Measurements from ENCODE around the gene DNAAF5.

The DNAAF5 gene

DNA sequence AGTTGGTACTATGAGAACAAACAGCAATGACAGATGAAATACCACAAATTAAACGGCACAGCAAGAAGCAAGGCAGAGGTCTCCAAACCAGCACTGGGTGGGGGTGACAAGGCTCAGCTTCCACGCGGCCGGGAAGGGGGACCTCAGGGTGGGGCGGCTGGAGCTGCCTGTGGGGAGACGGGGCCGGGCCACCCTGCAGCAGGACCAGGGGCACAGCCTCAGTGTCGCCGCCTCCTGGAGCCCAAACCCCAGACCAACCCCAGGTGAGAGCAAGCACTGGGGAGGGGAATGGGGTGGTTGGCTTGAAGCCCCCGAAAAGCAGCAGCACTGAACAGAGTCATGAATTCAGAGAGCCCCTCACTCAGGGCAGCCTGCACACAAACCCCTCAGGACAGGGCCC, 49.9 kb downstream of the DNAAF5 start:
- H3K4me3 ChIP-seq (ENCODE audit: low read length): no peak overlapping the region
- DNase-seq (ENCODE audit: low read depth, low spot score): no peak

DNA sequence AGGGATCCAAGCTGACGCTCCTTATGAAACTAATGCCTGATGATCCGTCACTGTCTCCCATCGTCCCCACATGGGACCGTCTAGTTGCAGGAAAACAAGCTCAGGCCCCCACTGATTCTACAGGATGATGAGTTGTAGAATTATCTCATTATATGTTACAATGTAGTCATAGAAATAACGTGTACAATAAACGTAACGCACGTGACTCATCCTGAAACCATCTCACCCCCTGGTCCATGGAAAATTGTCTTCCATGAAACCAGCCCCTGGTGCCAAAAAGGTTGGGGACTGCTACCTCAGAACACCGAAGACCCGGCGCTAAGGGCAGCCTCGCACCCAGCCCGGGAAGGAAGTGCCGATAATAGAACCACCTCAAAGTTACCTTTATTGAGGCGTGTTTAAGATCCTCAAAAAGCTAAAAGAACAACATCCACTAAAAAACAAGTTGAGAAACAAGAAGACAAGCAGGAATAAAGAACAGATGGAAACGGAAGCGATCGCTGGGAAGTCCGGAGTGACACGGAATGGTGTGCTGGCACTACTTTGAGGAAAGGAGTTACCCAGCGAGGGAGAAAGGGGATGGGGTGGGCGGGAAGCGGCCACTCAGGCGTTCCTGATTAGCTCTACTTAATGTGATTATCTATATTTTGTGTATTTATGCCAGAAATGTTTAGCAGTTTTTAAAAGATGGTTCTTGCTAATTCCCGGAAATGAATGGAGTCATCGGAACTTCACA, 50.7 kb downstream of the DNAAF5 start:
- H3K4me3 ChIP-seq (ENCODE audit: low read length): no peak overlapping the region
- no peak for DNase-seq (ENCODE audit: low read depth, low spot score)

DNA sequence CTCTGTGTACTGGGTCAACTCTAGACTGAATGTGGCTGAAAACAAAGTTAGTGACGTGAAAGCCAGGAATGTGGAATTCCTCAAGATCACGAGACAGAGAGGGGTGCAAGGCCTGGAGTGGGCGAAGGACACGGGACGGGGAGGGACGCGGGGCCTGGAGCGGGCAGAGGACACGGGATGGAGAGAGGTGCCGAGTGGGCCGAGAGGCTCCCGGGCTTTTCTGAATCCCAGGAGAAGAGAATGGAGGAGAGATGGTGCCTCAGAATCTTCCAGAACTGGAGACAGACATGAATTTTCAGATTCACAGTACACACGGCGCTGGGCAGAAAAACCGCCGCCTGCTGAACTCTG, 51.2 kb downstream of the DNAAF5 start:
- H3K4me3 ChIP-seq (ENCODE audit: low read length): no peak overlapping the region
- DNase-seq (ENCODE audit: low read depth, low spot score): no peak

DNA sequence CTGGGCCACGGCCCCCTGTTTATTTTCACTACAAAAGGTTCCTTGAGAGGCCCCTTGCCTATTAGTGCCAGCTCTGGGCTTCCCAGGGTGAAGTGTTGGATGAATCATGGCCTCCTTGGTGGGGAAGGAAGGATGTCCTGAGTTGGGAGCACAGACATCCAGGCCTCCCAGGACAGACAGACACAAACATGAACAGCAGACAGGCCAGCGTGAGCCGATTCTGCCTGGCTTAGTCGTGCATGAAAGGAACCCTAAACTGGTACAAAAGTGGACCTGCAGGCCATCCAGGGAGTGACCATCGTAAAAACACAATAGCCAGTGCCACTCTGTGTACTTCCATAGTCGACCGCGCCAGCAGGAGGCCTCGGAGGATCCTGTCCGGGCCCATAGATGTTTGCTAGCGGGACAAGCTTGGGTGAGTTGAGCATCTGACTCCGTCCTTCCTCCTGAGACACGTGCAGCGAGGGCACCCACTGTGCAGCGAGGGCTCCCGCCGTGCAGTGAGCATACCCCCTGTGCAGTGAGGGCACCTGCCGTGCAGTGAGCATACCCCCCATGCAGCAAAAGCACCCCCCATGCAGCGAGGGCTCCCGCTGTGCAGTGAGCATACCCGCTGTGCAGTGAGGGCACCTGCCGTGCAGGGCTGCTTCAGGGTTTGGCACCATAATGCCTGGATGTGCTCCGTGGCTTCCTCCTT, 51.9 kb downstream of the DNAAF5 start:
- DNase-seq (ENCODE audit: low read depth, low spot score): no peak
- H3K4me3 ChIP-seq (ENCODE audit: low read length): no peak overlapping the region

DNA sequence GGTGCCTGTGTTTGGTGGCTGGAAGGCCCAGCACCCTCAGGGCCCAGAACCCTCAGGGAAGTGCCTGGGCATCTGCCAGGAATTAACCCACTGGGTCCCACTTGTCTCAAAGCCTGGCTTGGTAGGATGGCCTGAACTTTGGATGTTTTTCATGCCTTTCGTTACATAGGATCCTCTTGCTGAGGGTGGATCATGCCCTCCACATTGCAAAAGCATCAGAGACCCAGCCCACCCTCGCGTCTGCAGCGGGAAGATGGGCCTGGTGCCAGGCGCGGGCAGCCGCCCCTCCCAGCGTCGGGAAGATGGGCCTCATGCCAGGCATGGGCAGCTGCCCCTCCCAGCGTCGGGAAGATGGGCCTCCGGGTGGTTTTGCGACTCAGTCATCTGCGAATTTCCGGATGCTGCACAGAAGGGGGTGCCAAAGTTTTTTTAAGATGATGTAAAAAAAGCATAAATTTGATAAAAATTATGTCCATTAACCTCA, 52.5 kb downstream of the DNAAF5 start:
- no peak for DNase-seq (ENCODE audit: low read depth, low spot score)
- no peak overlapping the region for H3K4me3 ChIP-seq (ENCODE audit: low read length)

DNA sequence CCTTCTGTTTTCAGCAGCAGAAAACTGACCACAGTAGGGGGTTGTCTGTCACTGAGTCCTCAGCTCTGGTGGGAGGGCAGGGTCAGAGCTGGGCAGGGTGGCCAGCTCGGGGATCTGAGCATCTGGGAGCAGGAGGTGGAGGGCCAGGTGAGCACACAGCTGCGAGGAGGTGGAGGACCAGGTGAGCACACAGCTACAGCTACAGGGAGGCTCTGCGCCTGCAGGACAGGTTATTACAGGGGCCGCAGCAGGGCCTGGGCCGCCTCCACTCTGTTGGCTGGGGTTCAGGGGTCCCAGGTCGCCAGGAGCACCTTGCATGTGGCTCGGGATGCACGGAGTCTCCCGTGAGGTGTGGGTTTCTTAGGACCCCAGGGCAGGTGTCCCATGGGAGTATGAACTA, 53.0 kb downstream of the DNAAF5 start:
- no peak overlapping the region for H3K4me3 ChIP-seq (ENCODE audit: low read length)
- no peak for DNase-seq (ENCODE audit: low read depth, low spot score)

DNA sequence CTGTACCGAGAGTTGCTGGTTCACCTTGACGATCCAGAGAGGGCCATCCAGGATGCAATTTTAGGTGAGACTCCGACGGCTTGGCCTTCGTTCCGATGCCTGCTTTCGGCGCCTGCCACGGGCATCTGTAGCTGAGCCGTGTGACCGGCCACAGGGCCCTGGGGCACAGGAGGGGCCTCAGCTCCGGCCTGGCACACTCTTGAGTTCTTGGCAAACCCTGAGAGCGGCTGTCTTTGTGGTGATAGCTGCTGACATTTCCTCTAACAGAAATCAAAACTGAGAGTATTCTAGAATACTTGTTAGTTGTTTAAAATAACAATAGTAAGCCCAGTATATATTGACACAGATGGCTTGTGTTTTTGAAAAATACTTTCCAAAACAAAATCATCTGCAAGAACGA, 53.6 kb downstream of the DNAAF5 start:
- DNase-seq (ENCODE audit: low read depth, low spot score): no peak
- H3K4me3 ChIP-seq (ENCODE audit: low read length): no peak overlapping the region

DNA sequence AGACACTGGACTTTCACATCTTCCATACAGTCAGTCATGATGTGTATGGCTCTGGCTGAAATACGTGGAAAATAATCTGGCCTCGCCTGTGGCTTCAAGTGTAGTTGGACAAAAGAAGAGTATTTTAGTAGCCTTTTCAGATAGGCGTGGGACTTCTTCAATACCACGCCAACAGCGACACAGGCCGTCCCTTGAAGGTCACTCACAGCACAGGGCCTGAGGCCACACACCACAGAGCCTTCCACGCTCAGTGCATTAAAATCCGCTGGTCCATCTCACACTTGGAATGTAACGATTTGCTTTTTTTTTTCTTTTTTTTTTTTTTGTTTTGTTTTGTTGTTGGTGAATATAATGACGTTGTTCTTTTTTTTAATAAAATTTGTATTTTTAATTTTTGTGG, 54.0 kb downstream of the DNAAF5 start:
- no peak for DNase-seq (ENCODE audit: low read depth, low spot score)
- H3K4me3 ChIP-seq (ENCODE audit: low read length): no peak overlapping the region

DNA sequence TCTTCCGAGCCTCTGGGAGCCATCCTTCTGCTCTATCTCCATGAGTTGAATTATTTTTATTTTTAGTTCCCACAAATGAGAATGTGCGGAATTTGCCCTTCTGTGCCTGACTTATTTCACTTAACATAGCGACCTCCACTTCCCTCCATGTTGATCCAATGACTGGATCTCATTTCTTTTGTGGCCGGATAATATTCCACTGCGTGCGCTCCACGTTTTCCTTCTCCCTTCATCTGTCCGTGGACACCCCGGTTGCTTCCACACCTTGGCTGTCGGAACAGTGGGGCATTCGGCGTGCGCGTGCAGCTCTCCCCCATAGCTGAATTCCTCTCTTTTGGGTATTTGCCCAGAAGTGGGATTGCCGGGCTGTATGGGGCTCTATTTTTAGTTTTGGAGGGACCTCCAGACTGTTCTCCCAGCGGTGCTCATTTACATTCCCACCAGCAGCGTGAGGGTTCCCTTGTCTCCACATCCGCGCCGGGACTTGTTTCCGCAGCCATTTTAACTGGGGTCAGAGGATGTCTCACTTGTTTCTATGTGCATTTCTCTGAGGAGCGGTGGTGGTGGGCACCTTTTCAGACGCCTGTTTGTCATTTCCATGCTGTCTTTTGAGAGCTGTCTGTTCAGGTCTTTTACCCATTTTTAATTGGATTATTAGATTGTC, 54.8 kb downstream of the DNAAF5 start:
- no peak overlapping the region for H3K4me3 ChIP-seq (ENCODE audit: low read length)
- DNase-seq (ENCODE audit: low read depth, low spot score): no peak

DNA sequence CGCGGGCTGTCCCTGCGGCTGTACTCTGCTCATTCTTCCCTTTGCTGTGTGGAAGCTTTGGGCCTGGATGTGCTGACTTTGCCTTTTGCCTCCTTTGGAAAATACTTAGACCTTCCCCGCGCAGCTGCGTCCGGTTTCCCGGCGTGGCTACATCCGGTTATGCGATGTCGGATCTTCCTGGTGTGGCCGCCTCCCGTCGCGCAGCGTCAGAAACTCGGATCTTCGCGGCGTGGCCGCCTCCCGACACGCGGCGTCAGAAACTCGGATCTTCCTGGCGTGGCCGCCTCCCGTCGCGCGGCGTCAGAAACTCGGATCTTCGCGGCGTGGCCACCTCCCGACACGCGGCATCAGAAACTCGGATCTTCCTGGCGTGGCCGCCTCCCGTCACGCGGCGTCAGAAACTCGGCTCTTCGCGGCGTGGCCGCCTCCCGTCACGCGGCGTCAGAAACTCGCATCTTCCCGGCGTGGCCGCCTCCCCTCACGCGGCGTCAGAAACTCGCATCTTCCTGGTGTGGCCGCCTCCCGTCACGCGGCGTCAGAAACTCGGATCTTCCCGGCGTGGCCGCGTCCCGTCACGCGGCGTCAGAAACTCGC, 55.5 kb downstream of the DNAAF5 start:
- no peak overlapping the region for H3K4me3 ChIP-seq (ENCODE audit: low read length)

DNA sequence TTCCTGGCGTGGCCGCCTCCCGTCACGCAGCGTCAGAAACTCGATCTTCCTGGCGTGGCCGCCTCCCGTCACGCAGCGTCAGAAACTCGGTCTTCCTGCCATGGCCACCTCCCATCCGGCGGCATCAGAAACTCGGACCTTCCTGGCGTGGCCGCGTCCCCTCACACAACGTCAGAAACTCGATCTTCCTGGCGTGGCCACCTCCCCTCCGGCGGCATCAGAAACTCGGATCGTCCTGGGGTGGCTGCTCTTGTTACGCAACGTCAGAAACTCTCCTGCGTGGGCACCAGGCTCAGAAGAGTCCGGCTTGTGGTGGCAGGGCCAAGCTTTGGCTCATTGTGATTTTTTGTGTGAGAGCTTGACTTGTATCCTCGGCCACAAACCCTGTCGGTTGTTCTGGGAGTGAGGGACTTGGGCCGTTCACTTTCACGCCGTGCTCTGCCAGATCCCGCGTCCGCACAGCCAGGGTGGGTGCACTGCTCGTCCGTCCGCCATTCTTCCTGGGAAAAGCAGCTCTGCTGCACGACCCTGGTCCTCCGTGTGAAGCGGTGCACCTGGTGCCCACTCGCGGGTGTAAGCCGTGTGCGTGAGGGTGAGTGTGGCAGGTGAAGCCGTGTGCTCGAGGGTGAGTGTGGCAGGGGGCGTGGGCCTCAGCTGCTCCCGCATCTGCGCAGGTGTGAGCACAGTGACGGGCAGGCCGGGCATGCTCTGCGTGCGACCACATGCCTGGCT, 56.4 kb downstream of the DNAAF5 start:
- DNase-seq (ENCODE audit: low read depth, low spot score): no peak
- H3K4me3 ChIP-seq (ENCODE audit: low read length): no peak overlapping the region

More for the DNA sequence above, 55.5 kb downstream of the DNAAF5 start:
- no peak for DNase-seq (ENCODE audit: low read depth, low spot score)

DNA sequence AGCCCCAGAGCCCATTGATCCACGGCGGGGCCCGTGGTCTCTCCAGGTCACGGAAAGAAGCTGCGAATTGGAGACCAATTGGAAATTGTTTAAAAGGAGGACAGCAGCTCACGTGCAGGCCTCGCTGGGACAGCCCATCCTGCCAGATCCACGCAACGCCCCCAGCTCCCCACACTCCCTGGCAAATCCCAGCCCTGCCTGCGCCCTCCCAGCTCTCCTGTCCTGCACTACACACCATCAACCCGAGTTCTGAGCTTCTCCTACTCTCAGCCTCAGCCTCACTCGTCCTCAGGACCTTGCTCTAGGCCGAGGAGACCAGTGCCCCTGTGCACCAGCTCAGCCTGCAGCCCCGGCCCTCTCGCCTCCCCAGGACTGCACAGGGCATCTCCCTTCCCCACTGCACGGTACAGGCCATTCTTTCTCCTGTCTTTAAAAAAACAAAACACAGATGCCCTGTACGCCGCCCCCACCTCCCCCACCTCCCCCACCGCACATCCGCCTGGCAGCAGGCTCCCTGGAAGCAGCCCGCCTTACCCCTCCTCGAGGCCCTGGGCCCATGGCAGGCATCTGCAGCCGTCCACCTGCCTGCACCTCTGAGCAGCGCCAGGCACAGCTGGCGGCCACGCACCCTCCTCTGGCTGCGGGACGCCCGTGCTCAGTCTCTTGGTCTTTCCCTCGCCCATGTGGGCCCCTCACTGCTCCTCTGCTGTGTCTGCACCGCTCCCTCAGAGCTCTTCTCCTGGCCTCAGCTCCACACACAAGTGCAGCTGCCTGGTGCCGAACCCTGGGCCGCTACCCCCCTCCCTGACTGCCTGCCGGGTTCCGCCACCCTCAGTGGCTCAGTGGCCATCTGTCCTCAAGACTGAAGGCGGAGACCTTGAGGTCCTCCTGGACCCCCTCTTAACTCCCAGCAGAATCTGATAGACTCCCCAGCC, 57.3 kb downstream of the DNAAF5 start:
- no peak for DNase-seq (ENCODE audit: low read depth, low spot score)
- no peak overlapping the region for H3K4me3 ChIP-seq (ENCODE audit: low read length)

DNA sequence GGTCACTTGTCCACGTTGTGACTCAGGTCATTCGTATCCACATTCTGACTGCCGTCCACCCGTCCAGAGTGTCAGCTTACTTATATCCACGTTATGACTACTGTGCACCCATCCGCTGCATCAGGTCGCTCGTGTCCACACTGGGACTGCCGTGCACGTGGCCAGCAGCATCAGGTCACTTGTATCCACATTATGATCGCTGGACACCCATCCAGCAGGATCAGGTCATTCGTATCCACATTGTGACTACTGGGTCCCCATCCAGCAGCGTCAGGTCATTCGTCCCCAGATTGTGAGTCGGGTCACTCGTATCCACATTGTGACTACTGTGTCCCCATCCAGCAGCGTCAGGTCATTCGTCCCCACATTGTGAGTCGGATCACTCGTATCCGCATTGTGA, 58.5 kb downstream of the DNAAF5 start:
- no peak for DNase-seq (ENCODE audit: low read depth, low spot score)
- H3K4me3 ChIP-seq (ENCODE audit: low read length): no peak overlapping the region

DNA sequence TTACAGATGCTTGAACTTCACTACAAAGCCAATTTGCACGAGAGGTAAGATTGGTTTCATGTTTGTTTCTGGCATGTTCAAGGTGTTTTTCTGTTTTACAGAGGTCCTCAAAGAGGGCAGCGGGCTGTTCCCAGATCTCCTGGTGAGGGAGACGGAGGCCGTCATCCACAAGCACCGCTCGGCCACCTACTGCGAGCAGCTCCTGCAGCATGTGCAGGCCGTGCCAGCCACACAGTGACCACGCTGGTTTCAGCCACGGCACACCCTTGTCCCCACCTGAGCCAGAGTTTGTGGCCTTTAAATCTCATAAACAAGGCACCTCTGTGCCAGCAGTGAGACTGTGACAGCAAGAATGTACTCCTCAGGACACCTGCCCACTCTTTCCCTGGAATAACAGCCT, 58.9 kb downstream of the DNAAF5 start:
- no peak overlapping the region for H3K4me3 ChIP-seq (ENCODE audit: low read length)
- DNase-seq (ENCODE audit: low read depth, low spot score): no peak

DNA sequence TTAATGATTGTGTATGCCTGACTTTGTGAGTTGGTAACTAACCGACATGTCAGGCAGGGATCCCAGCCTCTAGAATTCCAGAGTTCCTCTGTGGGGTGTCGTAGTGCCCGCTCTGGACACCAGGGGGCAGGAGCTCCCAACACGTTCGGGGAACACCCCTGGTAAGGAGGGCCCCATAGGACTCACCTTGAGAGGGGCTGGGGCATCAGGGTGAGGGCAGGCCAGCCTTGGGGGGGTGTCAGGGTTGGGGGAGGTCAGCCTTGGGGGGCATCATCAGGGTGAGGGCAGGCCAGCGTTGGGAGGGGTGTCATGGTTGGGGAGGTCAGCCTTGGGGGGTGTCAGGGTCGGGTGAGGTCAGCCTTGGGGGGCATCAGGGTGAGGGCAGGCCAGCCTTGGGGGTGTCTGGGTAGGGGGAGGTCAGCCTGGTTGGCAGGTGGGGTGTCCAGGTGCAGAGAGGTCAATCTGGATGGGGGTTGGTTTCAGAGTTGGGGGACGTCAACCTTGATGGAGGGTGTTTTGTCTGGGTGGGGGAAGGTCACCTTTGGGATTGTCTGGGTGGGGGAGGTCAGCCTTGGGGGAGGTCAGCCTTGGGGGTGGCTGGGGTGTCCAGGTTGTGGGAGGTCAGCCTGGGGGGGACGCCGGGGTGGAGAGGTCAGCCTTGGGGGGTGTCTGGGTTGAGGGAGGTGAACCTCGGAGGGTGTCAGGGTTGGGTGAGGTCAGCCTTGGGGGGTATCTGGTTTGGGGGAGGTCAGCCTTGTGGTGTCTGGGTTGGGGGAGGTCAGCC, 60.2 kb downstream of the DNAAF5 start:
- no peak overlapping the region for H3K4me3 ChIP-seq (ENCODE audit: low read length)
- DNase-seq (ENCODE audit: low read depth, low spot score): peak; percentile 28

DNA sequence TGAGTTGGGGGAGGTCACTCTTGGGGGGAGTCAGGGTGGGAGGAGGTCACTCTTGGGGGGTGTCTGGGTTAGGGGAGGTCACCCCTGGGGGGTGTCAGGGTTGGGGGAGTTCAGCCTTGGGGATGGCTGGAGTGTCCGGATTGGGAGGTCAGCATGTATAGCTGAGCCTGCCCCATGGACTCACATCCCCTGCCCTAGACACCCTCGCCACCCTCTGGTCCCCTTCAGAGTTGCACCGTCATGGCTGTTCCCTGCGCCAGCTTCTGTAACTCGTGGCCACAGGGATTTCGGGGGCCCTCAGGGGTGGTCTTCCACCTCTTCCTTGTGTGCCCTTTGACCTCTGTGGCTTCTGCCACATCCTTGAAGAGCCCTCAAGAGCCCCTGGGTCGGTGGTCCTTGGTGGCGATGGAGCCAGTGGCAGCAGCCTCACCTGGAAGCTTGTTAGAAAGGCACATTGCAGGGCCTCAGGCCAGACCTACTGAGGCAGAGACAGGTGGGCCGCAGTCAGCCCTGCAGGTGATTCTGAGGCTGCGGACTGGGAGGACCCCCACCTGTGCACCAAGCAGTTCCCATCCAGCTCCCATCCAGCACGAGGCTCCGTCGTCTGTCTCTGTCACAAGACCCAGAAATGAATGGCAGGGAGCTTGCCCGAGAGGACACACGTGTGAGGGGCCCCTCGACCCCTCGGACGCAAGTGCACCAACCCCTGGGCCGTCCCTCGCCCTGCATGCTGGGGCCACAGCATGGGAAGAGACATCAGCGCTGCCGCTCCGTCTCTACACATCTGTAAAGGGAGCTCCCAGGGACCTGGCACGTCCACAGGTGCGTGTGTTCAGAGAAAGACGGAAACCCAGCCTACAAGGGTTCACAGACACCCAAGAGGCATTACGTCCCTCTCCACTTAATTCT, 61.1 kb downstream of the DNAAF5 start:
- DNase-seq (ENCODE audit: low read depth, low spot score): no peak
- no peak overlapping the region for H3K4me3 ChIP-seq (ENCODE audit: low read length)

DNA sequence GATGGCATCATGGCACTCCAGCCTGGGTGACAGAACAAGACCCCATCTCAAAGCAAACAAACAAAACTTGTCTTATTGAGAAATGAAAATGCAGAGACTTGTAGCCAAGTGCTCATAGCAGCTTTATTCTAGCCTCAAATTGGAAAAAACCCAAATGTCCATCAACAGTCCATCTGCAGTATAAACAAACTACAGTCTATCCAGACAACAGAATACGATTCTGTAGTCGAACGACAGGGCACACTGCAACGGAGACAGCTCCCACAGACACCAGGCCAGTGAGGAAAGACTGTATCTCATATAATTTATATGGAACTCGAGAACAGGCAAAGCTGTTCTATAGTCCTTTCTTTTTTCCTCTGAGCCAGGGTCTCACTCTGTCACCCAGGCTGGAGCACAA, 65.0 kb downstream of the DNAAF5 start:
- no peak overlapping the region for H3K4me3 ChIP-seq (ENCODE audit: low read length)
- no peak for DNase-seq (ENCODE audit: low read depth, low spot score)
